Loucy (cell line): ENCODE measurements around the gene FOXP1.

Experiments
- H2AFZ ChIP-seq: fragments of 200-600 bp; sonication (generic); 2 replicates; pipeline ENCODE4 v1.6.0; 2016; ENCODE audit warnings: antibody characterized with exemption, mild to moderate bottlenecking, low read length, moderate library complexity
- H3F3A ChIP-seq: fragments of 200-600 bp; 2 replicates; pipeline ENCODE4 v1.6.0; 2016; ENCODE audit warnings: antibody characterized with exemption, low read depth, mild to moderate bottlenecking
- H3K27me3 ChIP-seq: fragments of 200-600 bp; sonication (generic); 2 replicates; pipeline ENCODE4 v1.6.1; 2014; ENCODE audit warnings: low read length, mild to moderate bottlenecking; ENCODE audit not compliant: insufficient read depth, poor library complexity, severe bottlenecking
- H3K36me3 ChIP-seq: fragments of 200-600 bp; sonication (generic); 2 replicates; pipeline ENCODE4 v1.6.1; 2016; ENCODE audit warnings: low read length; ENCODE audit not compliant: insufficient read depth
- H3K4me1 ChIP-seq: fragments of 200-600 bp; sonication (generic); 2 replicates; pipeline ENCODE4 v1.5.1; 2014; ENCODE audit warnings: low read length, mild to moderate bottlenecking; ENCODE audit not compliant: insufficient read depth, poor library complexity, severe bottlenecking
- H3K4me2 ChIP-seq: fragments of 200-600 bp; sonication (generic); 2 replicates; pipeline ENCODE4 v1.6.0; 2014; ENCODE audit warnings: antibody characterized with exemption, low read length, low read depth, mild to moderate bottlenecking; ENCODE audit not compliant: poor library complexity, severe bottlenecking
- H3K4me3 ChIP-seq: fragments of 200-600 bp; sonication (generic); 2 replicates; pipeline ENCODE4 v1.5.1; 2014; ENCODE audit warnings: low read length, mild to moderate bottlenecking, mixed read lengths; ENCODE audit not compliant: poor library complexity, severe bottlenecking
- H3K79me2 ChIP-seq: fragments of 200-600 bp; sonication (generic); 2 replicates; pipeline ENCODE4 v1.6.1; 2014; ENCODE audit warnings: low read length; ENCODE audit not compliant: insufficient read depth
- H3K9ac ChIP-seq: fragments of 200-600 bp; sonication (generic); 2 replicates; pipeline ENCODE4 v1.6.0; 2014; ENCODE audit warnings: mild to moderate bottlenecking, low read depth, low read length, moderate library complexity; ENCODE audit not compliant: poor library complexity, severe bottlenecking
- H3K9me2 ChIP-seq: fragments of 200-600 bp; sonication (generic); replicated peaks from 2 replicates; pipeline ENCODE4 v1.6.1; 2016; ENCODE audit warnings: low read depth, low read length, mixed read lengths
- H3K9me3 ChIP-seq: fragments of 200-600 bp; sonication (generic); 2 replicates; pipeline ENCODE4 v1.6.1; 2014; ENCODE audit warnings: mild to moderate bottlenecking, antibody characterized with exemption, low read length, low read depth; ENCODE audit not compliant: insufficient read depth
- H4K20me1 ChIP-seq: fragments of 200-600 bp; sonication (generic); 2 replicates; pipeline ENCODE4 v1.6.0; 2014; ENCODE audit warnings: antibody characterized with exemption, low read length, mild to moderate bottlenecking; ENCODE audit not compliant: insufficient read depth, poor library complexity, severe bottlenecking
- EZH2phosphoT487 ChIP-seq: fragments of 200-600 bp; IDR thresholded peaks from 2 replicates; pipeline ENCODE4 v1.6.1; 2018; ENCODE audit warnings: antibody characterized with exemption, mild to moderate bottlenecking, moderate library complexity, borderline replicate concordance
- TF ChIP-seq, protein P1 (sequence below): fragments of 200-600 bp; sonication (generic); conservative IDR thresholded peaks from 2 replicates; pipeline ENCODE4 v1.5.1; 2014; ENCODE audit warnings: mild to moderate bottlenecking, antibody characterized with exemption, low read length

Gene FOXP1

DNA sequence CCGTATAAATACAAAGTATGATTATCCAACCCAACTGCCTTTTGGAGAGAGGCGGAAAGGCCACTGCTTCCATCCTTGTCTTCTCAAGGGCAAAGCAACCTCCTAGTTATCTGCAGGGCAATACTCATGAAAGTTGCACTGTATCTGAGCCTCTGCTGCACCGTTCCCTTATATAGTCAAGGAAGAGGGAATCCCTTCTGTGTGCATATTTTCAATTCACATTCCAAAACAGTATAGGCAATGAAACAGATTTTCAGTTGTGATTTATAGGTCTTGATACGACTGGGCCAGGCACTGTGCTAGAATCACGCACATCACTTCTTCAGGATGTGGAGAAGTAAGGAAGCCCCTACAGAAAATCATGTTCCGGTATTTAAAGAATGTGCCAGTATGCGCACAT is 455.7 kb downstream of the FOXP1 start:
- H3K9ac ChIP-seq = no peak overlapping the region

DNA sequence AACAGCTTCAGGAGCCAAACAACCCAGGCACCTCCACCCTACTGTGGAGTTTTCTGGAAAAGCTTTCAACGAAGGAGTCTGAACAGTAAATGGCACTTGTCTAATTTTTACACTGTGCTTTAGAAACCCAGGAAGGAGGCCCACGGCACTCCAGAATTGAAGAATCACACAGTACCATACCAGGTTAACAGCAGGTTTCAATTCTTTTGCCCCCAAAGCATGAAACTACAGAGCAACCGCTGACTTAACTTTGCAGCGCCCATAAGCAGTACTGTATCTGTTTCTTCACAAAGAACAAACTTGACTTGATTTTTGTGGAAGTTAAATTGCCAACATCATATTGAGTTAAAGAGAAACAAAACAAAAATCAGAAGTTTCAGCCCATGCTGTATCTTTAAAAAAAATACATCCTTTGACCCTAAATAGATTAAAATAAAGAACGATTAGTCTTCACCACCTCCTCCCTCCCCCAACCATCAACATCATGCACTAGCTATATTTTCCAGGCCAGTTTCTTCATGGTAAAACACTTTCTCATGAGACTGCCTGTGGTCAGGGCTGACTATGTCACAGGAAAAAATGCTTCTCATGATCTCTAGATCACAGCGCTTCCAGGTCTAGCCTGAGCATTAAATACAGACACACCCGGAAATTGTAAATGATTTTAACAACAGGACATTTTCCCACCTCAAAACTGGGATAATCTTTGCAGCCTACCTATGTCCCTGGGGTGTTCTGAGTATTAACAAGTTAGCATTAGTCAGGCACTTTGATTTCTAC is 456.3 kb downstream of the FOXP1 start:
- peak overlapping the region; percentile 74 for H3K4me3 ChIP-seq
- H3K4me2 ChIP-seq = peak overlapping the region; percentile 77
- TF ChIP-seq EZH2phosphoT487 = no peak
- TF ChIP-seq, protein P1, sequence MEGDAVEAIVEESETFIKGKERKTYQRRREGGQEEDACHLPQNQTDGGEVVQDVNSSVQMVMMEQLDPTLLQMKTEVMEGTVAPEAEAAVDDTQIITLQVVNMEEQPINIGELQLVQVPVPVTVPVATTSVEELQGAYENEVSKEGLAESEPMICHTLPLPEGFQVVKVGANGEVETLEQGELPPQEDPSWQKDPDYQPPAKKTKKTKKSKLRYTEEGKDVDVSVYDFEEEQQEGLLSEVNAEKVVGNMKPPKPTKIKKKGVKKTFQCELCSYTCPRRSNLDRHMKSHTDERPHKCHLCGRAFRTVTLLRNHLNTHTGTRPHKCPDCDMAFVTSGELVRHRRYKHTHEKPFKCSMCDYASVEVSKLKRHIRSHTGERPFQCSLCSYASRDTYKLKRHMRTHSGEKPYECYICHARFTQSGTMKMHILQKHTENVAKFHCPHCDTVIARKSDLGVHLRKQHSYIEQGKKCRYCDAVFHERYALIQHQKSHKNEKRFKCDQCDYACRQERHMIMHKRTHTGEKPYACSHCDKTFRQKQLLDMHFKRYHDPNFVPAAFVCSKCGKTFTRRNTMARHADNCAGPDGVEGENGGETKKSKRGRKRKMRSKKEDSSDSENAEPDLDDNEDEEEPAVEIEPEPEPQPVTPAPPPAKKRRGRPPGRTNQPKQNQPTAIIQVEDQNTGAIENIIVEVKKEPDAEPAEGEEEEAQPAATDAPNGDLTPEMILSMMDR = no peak

More for the DNA sequence above, 455.7 kb downstream of the FOXP1 start:
- peak overlapping the region; percentile 74 for H3K4me3 ChIP-seq
- H3K27me3 ChIP-seq = no peaks in the 10 kb centered on the region
- TF ChIP-seq, protein P1 = no peak
- no peak for TF ChIP-seq EZH2phosphoT487
- H3K9me2 ChIP-seq = no peaks in the 10 kb centered on the region
- no peak overlapping the region for H2AFZ ChIP-seq
- no peaks in the 10 kb centered on the region for H3K9me3 ChIP-seq
- no peaks in the 10 kb centered on the region; the same call in 1 of the 2 replicates for H3K36me3 ChIP-seq
- H3K4me1 ChIP-seq = peaks cover 64% of the 10 kb centered on the region
- peaks cover 55% of the 10 kb centered on the region for H3K79me2 ChIP-seq
- peak overlapping the region; percentile 77 for H3K4me2 ChIP-seq
- peaks cover 7% of the 10 kb centered on the region for H4K20me1 ChIP-seq
- 0 out of 2 replicates have a peak, but pooled peaks cover 4% of the 10 kb centered on the region for H3F3A ChIP-seq

DNA sequence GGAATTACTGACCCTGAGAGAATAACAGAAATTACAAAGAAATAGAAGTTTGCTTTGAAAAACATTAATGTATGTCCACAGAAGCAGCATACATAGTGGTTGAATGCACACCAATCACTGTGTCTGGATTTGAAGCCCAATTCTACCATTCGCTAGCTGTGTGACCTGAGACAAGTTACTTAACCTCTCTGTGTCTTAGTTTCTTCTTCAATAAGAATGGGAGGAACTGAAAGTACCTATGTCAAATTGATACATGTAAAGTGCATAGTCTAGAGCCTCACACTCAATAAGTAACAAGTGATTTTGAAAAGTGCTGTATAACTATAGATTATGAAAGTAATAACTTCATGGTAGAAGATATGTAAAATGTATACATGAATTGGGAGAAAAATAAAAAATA is 457.8 kb downstream of the FOXP1 start:
- peaks cover 49% of the 10 kb centered on the region; the same call in 1 of the 2 replicates for H3K79me2 ChIP-seq
- no peaks in the 10 kb centered on the region for H3K9me3 ChIP-seq
- H3K27me3 ChIP-seq = no peaks in the 10 kb centered on the region
- H2AFZ ChIP-seq = no peak overlapping the region
- no peaks in the 10 kb centered on the region; the same call in 1 of the 2 replicates for H3K36me3 ChIP-seq
- H3K9me2 ChIP-seq = no peaks in the 10 kb centered on the region
- H4K20me1 ChIP-seq = peaks cover 7% of the 10 kb centered on the region
- TF ChIP-seq EZH2phosphoT487 = no peak
- 0 out of 2 replicates have a peak, but pooled peaks cover 4% of the 10 kb centered on the region for H3F3A ChIP-seq
- no peak overlapping the region for H3K4me2 ChIP-seq
- H3K4me1 ChIP-seq = peaks cover 54% of the 10 kb centered on the region
- H3K9ac ChIP-seq = no peak overlapping the region
- no peak overlapping the region for H3K4me3 ChIP-seq

More for the DNA sequence above, 456.3 kb downstream of the FOXP1 start:
- Histone ChIP-seq H4K20me1 (peaks cover 7% of the 10 kb centered on the region), H3K27me3 (no peaks in the 10 kb centered on the region), H3K9me3 (no peaks in the 10 kb centered on the region), H3K79me2 (peaks cover 55% of the 10 kb centered on the region), H3K9me2 (no peaks in the 10 kb centered on the region), H3K36me3 (no peaks in the 10 kb centered on the region; the same call in 1 of the 2 replicates), H3F3A (0 out of 2 replicates have a peak, but pooled peaks cover 4% of the 10 kb centered on the region), H2AFZ (no peak overlapping the region), H3K9ac (peak overlapping the region; percentile 0), H3K4me1 (peaks cover 63% of the 10 kb centered on the region)
